Endothelial cell of umbilical vein (primary cell): ENCODE data around the gene SOCS3.

Experiments
- CTCF ChIP-seq, 2 donors: IDR thresholded peaks; 1 replicate in 1 of 2; 2 replicates in 1 of 2; pipeline ENCODE4 v1.5.1; 2011; ENCODE audit warnings: low read length in 2 of 2, mild to moderate bottlenecking in 2 of 2, moderate library complexity in 2 of 2, control low read depth in 1 of 2, inconsistent platforms in 1 of 2, low read depth in 1 of 2; ENCODE audit not compliant: insufficient read depth in 1 of 2; ENCODE audit errors: extremely low read depth in 1 of 2
- EZH2 ChIP-seq: IDR thresholded peaks from 2 replicates; pipeline ENCODE4 v1.6.1; 2012; ENCODE audit warnings: borderline replicate concordance, low read depth, mild to moderate bottlenecking, moderate library complexity, low read length, inconsistent platforms; ENCODE audit not compliant: severe bottlenecking
- FOS ChIP-seq: IDR thresholded peaks from 2 replicates; pipeline ENCODE4 v1.6.1; 2011; ENCODE audit warnings: mild to moderate bottlenecking, low read length, moderate library complexity, borderline replicate concordance; ENCODE audit not compliant: insufficient read depth
- JUN ChIP-seq: IDR thresholded peaks from 2 replicates; pipeline ENCODE4 v1.6.1; 2011; ENCODE audit warnings: borderline replicate concordance, low read depth; ENCODE audit not compliant: insufficient read length, insufficient read depth
- MAX ChIP-seq: IDR thresholded peaks from 2 replicates; pipeline ENCODE4 v1.6.1; 2011; ENCODE audit not compliant: insufficient read depth, insufficient read length
- MYC ChIP-seq: IDR thresholded peaks from one replicate; pipeline ENCODE4 v1.6.1; 2011; ENCODE audit warnings: mild to moderate bottlenecking, low read depth, low read length
- POLR2A ChIP-seq: IDR thresholded peaks from 2 replicates; pipeline ENCODE4 v1.6.1; 2012; ENCODE audit warnings: low read depth, mild to moderate bottlenecking, control low read depth, low read length
- POLR2AphosphoS5 ChIP-seq: IDR thresholded peaks from 2 replicates; pipeline ENCODE4 v1.6.1; 2012; ENCODE audit warnings: low read depth, mild to moderate bottlenecking, control low read depth, low read length, moderate library complexity; ENCODE audit not compliant: insufficient read depth

- TF ChIP-seq MYC (no peak), CTCF (IDR thresholded peaks at IDR 0.05; ENCODE audit: extremely low read depth in 1 of 2, insufficient read depth in 1 of 2, low read depth in 1 of 2, low read length in 2 of 2) (no peak), POLR2A (no peak), POLR2AphosphoS5 (no peak), EZH2 (no peak), MAX (no peak), JUN (no peak), FOS (no peak)
Measured at GRCh38 chr17:78359321-78359996, 418 bp downstream of the SOCS3 start.
